Measurements from ENCODE around the gene GLIS1.

GLIS1 gene

GRCh38 chr1:53519421-53519820 lies 219.5 kb downstream of the GLIS1 start:
- TF ChIP-seq CTCF (IDR thresholded peaks at IDR 0.05; ENCODE audit: low read depth, low read length): no peak
- H3K4me3 ChIP-seq (ENCODE audit: low read depth, low read length): no peak overlapping the region

GRCh38 chr1:53518775-53519174 lies 220.2 kb downstream of the GLIS1 start:
- TF ChIP-seq CTCF (IDR thresholded peaks at IDR 0.05; ENCODE audit: low read depth, low read length): no peak
- no peak overlapping the region for H3K4me3 ChIP-seq (ENCODE audit: low read depth, low read length)

- no peak for TF ChIP-seq CTCF (IDR thresholded peaks at IDR 0.05; ENCODE audit: low read depth, low read length)
- no peak overlapping the region for H3K4me3 ChIP-seq (ENCODE audit: low read depth, low read length)
Observed at GRCh38 chr1:53517821-53518352, 221.1 kb downstream of the GLIS1 start.

- no peak for TF ChIP-seq CTCF (IDR thresholded peaks at IDR 0.05; ENCODE audit: low read depth, low read length)
Observed at GRCh38 chr1:53517109-53517508, 221.9 kb downstream of the GLIS1 start.

GRCh38 chr1:53516181-53516580 lies 222.8 kb downstream of the GLIS1 start:
- no peak overlapping the region for H3K4me3 ChIP-seq (ENCODE audit: low read depth, low read length)
- TF ChIP-seq CTCF (IDR thresholded peaks at IDR 0.05; ENCODE audit: low read depth, low read length): no peak

More at GRCh38 chr1:53517109-53517508, 221.9 kb downstream of the GLIS1 start:
- H3K4me3 ChIP-seq (ENCODE audit: low read depth, low read length): no peak overlapping the region

GRCh38 chr1:53514436-53514835 lies 224.5 kb downstream of the GLIS1 start:
- no peak overlapping the region for H3K4me3 ChIP-seq (ENCODE audit: low read depth, low read length)
- no peak for TF ChIP-seq CTCF (IDR thresholded peaks at IDR 0.05; ENCODE audit: low read depth, low read length)

- no peak for TF ChIP-seq CTCF (IDR thresholded peaks at IDR 0.05; ENCODE audit: low read depth, low read length)
- no peak overlapping the region for H3K4me3 ChIP-seq (ENCODE audit: low read depth, low read length)
Observed at GRCh38 chr1:53513846-53514245, 225.1 kb downstream of the GLIS1 start.

All from WI38 (cell line).